Activated naive CD8-positive, alpha-beta T cell treated with anti-CD3 and anti-CD28 coated beads, Interleukin-2, amount 50 U/mL, for 24 hours (primary cell): ENCODE results near the gene DLGAP4.

Experiments used
- ATAC-seq: fragments of 150-1000 bp; cut with Tn5 transposase; one replicate; pipeline ENCODE4 v1.10.0; 2021
- DNase-seq: peaks from one replicate; pipeline ENCODE4 v3.0.0; 2021
- H3K27ac Mint-ChIP-seq: one replicate; pipeline ENCODE4 v1.8.0; 2021; ENCODE audit warnings: mild to moderate bottlenecking, mixed read lengths
- H3K27me3 Mint-ChIP-seq: one replicate; pipeline ENCODE4 v1.8.0; 2021; ENCODE audit warnings: mixed read lengths
- H3K36me3 Mint-ChIP-seq: one replicate; pipeline ENCODE4 v1.8.0; 2021; ENCODE audit warnings: low read depth, mixed read lengths
- H3K4me1 Mint-ChIP-seq: one replicate; pipeline ENCODE4 v1.8.0; 2021; ENCODE audit warnings: mixed read lengths
- H3K4me3 Mint-ChIP-seq: one replicate; pipeline ENCODE4 v1.8.0; 2021; ENCODE audit warnings: mild to moderate bottlenecking, moderate library complexity, mixed read lengths
- H3K9me3 Mint-ChIP-seq: one replicate; pipeline ENCODE4 v1.8.0; 2021; ENCODE audit warnings: mixed read lengths

DLGAP4 gene, protein sequence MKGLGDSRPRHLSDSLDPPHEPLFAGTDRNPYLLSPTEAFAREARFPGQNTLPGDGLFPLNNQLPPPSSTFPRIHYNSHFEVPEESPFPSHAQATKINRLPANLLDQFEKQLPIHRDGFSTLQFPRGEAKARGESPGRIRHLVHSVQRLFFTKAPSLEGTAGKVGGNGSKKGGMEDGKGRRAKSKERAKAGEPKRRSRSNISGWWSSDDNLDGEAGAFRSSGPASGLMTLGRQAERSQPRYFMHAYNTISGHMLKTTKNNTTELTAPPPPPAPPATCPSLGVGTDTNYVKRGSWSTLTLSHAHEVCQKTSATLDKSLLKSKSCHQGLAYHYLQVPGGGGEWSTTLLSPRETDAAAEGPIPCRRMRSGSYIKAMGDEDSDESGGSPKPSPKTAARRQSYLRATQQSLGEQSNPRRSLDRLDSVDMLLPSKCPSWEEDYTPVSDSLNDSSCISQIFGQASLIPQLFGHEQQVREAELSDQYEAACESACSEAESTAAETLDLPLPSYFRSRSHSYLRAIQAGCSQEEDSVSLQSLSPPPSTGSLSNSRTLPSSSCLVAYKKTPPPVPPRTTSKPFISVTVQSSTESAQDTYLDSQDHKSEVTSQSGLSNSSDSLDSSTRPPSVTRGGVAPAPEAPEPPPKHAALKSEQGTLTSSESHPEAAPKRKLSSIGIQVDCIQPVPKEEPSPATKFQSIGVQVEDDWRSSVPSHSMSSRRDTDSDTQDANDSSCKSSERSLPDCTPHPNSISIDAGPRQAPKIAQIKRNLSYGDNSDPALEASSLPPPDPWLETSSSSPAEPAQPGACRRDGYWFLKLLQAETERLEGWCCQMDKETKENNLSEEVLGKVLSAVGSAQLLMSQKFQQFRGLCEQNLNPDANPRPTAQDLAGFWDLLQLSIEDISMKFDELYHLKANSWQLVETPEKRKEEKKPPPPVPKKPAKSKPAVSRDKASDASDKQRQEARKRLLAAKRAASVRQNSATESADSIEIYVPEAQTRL

DNA sequence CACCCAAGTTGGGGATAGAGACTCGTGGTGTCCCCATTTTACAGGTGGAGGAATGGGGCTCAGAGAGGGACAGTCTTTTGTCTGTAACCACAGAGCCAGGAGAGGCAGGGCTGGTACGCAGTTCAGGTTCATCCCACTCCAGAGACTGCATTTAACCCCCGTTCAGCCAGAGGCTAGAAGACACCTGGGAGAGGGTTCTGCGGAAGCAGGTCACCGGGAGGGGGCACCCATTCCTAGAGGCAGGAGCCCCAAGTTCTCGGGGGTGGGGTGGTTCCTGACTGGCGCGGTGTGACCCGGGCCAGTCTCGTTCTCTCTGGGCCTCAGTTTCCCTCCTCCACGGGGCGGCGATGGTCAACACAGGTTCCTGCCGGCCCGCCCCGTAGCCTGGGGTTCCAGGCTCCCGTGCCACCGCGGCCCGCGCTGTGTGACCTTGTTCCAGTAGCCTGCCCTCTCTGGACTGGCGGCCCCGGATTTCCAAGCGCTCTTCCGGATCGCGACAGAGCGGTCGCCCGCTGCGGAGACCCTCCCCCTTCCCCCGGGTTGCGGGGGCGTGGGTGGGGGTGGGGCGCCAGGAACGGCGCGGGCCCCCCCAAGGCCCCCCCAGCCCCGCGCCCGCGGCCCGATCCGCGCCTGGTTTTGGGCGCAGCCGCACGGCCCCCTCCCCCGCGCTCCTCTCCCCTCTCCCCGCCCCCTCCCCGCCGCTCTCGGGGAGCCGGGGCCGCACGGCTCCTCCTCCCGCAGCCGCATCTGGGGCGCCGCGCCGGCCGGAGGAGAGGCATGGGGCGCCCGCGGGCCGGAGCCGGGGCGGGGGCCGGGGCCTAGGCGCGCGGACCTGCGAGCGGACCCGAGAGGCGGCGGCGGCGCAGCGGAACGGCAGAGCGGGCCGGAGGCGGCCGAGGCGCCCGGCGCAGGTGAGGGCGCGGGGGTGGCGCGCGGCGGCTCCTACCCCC is at the start of gene DLGAP4:
Gene DLGAP4, plus strand, starts transcription at position 738 of the 950 bp plus-strand sequence. CDS start 125,379 bp downstream, outside the sequence.
- Mint-ChIP-seq H3K4me1 (peaks cover 3% of the 10 kb centered on the region), H3K4me3 (peak within 1 kb of the TSS; percentile 65), H3K27ac (no peak within 1 kb of the TSS), H3K36me3 (no peaks in the 10 kb centered on the region), H3K27me3 (peaks cover 70% of the 10 kb centered on the region), H3K9me3 (no peaks in the 10 kb centered on the region)
- DNase-seq (peak; percentile 18), ATAC-seq (no peak)

- Mint-ChIP-seq H3K27ac (no peak overlapping the region), H3K36me3 (peaks cover 13% of the 10 kb centered on the region), H3K27me3 (no peaks in the 10 kb centered on the region), H3K4me1 (no peaks in the 10 kb centered on the region), H3K9me3 (no peaks in the 10 kb centered on the region), H3K4me3 (no peak overlapping the region)
- DNase-seq (no peak), ATAC-seq (no peak)
Observed at GRCh38 chr20:36259177-36260061, 46.7 kb upstream of the DLGAP4 start.

- ATAC-seq: no peak
- no peak overlapping the region for H3K27ac Mint-ChIP-seq
- peaks cover 13% of the 10 kb centered on the region for H3K36me3 Mint-ChIP-seq
- H3K4me1 Mint-ChIP-seq: no peaks in the 10 kb centered on the region
- no peaks in the 10 kb centered on the region for H3K9me3 Mint-ChIP-seq
- DNase-seq: no peak
- no peaks in the 10 kb centered on the region for H3K27me3 Mint-ChIP-seq
- no peak overlapping the region for H3K4me3 Mint-ChIP-seq
Observed at GRCh38 chr20:36260316-36260715, 45.8 kb upstream of the DLGAP4 start.

DNA sequence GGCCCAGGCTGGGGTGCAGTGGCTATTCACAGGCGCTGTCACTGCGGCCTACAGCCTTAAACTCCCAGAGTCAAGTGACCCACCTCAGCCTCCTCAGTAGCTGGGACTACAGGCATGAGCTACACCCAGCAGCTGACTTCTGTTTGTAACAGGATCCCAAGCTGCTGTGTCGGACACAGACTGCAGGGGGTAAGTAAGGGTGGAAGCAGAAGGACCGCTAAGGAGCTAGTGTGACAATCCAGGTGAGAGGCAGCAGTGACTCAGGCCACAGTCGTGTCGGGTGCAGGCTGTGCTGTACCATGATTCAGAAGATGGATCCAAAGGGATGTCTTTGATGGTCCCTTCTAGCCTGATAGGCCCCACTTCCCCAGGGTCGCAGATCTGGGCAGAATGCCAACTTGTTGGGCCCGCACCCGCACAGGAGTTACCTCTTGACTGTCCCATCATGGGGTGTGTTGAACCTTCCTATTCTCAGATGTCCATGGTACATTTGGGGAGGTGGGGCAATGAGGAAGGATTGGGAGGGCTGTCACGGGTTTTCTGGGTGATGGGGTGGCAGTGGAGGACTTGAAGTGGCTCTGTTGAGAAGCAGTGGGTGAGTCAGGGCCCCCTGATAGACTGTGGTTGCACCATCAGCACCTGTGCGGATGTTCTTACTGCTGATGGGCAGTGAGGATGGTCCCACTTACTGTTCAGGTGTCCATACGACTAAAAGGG is 44.6 kb upstream of the DLGAP4 start:
- ATAC-seq (no peak), DNase-seq (no peak)
- Mint-ChIP-seq H3K27me3 (no peaks in the 10 kb centered on the region), H3K4me1 (no peaks in the 10 kb centered on the region), H3K36me3 (peaks cover 4% of the 10 kb centered on the region), H3K9me3 (no peaks in the 10 kb centered on the region), H3K27ac (no peak overlapping the region), H3K4me3 (no peak overlapping the region)

GRCh38 chr20:36262440-36262839 is 43.7 kb upstream of the DLGAP4 start:
- H3K4me1 Mint-ChIP-seq: no peaks in the 10 kb centered on the region
- no peak overlapping the region for H3K27ac Mint-ChIP-seq
- no peak overlapping the region for H3K4me3 Mint-ChIP-seq
- no peaks in the 10 kb centered on the region for H3K9me3 Mint-ChIP-seq
- H3K27me3 Mint-ChIP-seq: no peaks in the 10 kb centered on the region
- no peaks in the 10 kb centered on the region for H3K36me3 Mint-ChIP-seq
- DNase-seq (no peak), ATAC-seq (no peak)

GRCh38 chr20:36264426-36265246 is 41.5 kb upstream of the DLGAP4 start:
- DNase-seq: no peak
- no peak overlapping the region for H3K27ac Mint-ChIP-seq
- H3K4me3 Mint-ChIP-seq: no peak overlapping the region
- ATAC-seq: no peak
- no peaks in the 10 kb centered on the region for H3K4me1 Mint-ChIP-seq
- H3K9me3 Mint-ChIP-seq: no peaks in the 10 kb centered on the region
- H3K27me3 Mint-ChIP-seq: no peaks in the 10 kb centered on the region
- no peaks in the 10 kb centered on the region for H3K36me3 Mint-ChIP-seq

GRCh38 chr20:36266189-36266588 is 40.0 kb upstream of the DLGAP4 start:
- Mint-ChIP-seq H3K9me3 (no peaks in the 10 kb centered on the region), H3K4me3 (no peak overlapping the region), H3K27ac (no peak overlapping the region), H3K4me1 (no peaks in the 10 kb centered on the region), H3K36me3 (no peaks in the 10 kb centered on the region), H3K27me3 (no peaks in the 10 kb centered on the region)
- DNase-seq (no peak), ATAC-seq (no peak)

DNA sequence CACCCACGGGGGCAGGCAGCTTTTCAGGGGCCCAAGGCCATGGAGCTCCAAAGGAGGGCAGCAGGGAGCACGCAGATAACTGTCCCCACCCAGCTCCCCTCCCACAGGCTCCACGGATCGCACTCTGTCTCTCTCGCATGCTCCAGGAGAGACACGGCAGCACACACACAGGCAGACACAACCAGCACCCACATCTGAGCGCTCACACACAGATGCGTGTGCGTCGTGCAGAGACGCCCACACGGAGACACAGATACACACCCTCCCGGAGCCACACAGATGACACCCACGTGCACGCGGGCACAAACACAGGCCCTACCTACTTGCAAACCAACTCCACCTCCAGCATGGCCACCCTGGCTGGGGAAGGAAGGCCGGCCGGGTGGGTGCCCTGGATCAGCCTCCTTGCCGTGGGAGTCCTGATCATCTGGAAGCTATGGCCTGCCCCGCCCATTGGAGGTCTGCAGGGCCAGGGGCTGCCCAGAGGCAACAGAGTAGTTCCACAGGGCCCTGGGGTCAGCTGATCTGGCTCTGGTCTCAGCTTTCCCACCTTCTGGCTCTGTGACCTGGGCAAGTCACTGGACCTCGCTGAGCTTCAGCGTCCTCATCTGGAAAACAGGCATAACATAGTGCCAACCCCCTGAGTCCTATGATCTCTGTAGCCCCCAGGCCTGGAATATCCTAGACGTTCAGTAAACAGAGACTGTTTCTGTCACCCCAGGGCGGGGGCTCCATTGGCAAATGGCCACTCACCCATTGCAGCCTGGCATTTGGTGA is 38.3 kb upstream of the DLGAP4 start:
- H3K9me3 Mint-ChIP-seq: no peaks in the 10 kb centered on the region
- no peak overlapping the region for H3K27ac Mint-ChIP-seq
- no peak for ATAC-seq
- no peaks in the 10 kb centered on the region for H3K27me3 Mint-ChIP-seq
- no peak for DNase-seq
- H3K4me3 Mint-ChIP-seq: no peak overlapping the region
- no peaks in the 10 kb centered on the region for H3K36me3 Mint-ChIP-seq
- H3K4me1 Mint-ChIP-seq: no peaks in the 10 kb centered on the region

DNA sequence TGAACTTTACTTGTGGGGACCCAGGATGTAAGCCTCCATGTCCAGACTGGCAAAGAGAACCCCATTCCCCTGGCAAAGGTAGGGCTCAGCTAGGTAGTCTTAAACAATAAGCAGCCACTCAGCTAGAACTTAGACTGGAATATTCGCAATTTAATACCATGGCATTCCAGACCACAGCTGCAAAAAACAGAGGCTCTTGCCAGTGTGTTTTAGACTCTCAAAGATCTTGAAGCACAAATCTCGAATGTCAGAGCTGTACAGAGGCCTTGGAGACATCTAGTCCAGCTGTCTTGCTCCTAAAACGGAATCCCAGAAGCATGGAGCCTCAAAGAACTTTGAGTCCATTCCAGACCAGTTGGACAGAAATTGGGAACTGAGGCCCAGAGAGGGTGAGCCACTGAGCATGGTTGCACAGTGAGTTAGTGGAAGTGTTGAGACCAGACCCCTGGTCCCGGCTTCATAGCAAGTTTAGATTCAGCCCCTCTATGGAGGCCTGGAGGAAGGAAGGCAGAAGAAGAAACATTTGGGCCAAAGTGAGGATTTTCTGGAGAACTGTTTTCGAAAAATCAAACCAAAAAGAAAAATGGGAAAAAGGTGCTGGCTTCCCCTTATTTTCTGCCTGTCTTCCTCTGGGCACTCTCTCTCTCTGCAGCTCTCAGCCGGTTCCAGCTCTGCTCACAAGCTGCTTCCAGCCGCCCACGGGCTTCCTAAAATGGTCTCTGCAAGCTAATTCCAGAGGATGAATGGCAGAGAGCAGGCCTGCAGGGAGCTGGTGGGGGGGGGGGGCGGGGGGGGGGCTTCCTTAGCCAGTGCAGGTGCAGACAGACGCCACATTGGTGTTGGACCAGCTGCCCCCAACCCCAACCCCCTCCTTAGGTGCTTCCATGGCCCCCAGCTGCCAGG is 37.4 kb upstream of the DLGAP4 start:
- DNase-seq: no peak
- no peak for ATAC-seq
- H3K4me1 Mint-ChIP-seq: no peaks in the 10 kb centered on the region
- no peaks in the 10 kb centered on the region for H3K9me3 Mint-ChIP-seq
- H3K36me3 Mint-ChIP-seq: no peaks in the 10 kb centered on the region
- no peak overlapping the region for H3K27ac Mint-ChIP-seq
- H3K4me3 Mint-ChIP-seq: no peak overlapping the region
- H3K27me3 Mint-ChIP-seq: peaks cover 2% of the 10 kb centered on the region

DNA sequence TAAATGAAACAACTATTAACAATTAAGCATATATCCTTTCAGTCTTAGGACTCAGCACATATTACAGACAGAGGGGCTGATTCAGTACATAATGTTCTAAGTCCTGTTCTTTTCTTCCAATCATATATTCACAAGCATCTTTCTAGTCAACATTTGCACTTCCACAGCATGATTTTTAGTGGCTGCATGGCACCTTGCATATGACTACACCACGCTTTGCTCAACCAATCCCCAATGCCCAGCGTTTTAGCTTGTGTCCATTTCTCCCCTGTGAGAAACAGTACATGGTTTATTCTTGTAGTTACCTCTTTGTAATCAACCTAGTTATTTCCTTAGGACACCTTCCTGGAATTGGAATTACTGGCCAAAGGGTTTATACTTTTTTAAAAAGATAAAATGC is 36.6 kb upstream of the DLGAP4 start:
- Mint-ChIP-seq H3K9me3 (no peaks in the 10 kb centered on the region), H3K4me1 (no peaks in the 10 kb centered on the region), H3K27ac (no peak overlapping the region), H3K36me3 (no peaks in the 10 kb centered on the region), H3K27me3 (peaks cover 2% of the 10 kb centered on the region), H3K4me3 (no peak overlapping the region)
- DNase-seq (no peak), ATAC-seq (no peak)
